ENCODE data around the gene HIVEP2. TPM values are rescaled to one million over a fixed set of nuclear protein-coding genes. Genes with fewer than 3 reads are reported as not detected.

Gene HIVEP2
- total and polyA plus RNA-seq, 5 donors from 2014 or later: 9.7 to 76.7 (median 12.3) TPM

- H3K9me3 ChIP-seq (ENCODE audit: control insufficient read depth in 2 of 2, low read length in 2 of 2): no peaks in the 10 kb centered on the region
- no peaks in the 10 kb centered on the region for H3K36me3 ChIP-seq (ENCODE audit: control insufficient read depth, insufficient read depth, low read length)
- Mint-ChIP-seq H3K9me3 (no peaks in the 10 kb centered on the region), H3K27me3 (peaks cover 2% of the 10 kb centered on the region), H3K4me1 (peaks cover 55 to 92% (median 76%) of the 10 kb centered on the region in 4 donors), H3K36me3 (peaks cover 7% of the 10 kb centered on the region), H3K4me3 (peak overlapping the region; percentile 56 to 78 (median 69)), H3K27ac (peak overlapping the region in 2 of 3 donors; percentile 27 to 63)
- peaks cover 86% of the 10 kb centered on the region for H3K4me1 ChIP-seq (ENCODE audit: control insufficient read depth, insufficient read depth, low read length, poor library complexity, severe bottlenecking)
- DNase-seq: no peak
- H3K27ac ChIP-seq (ENCODE audit: insufficient read depth, low read length, poor library complexity, severe bottlenecking): peak overlapping the region; percentile 99
- peak overlapping the region; percentile 95 for H3K4me3 ChIP-seq (ENCODE audit: low read depth, low read length)
- no peak for ATAC-seq (ENCODE audit: low read depth in 2 of 2)
- no peaks in the 10 kb centered on the region for H3K27me3 ChIP-seq (ENCODE audit: control insufficient read depth, insufficient read depth, low read length)
These were observed 7.0 kb downstream of the HIVEP2 start for GRCh38 chr6:142937986-142938385.

- no peaks in the 10 kb centered on the region for H3K9me3 ChIP-seq (ENCODE audit: control insufficient read depth in 2 of 2, low read length in 2 of 2)
- H3K27me3 Mint-ChIP-seq: no peaks in the 10 kb centered on the region
- H3K4me1 Mint-ChIP-seq: peaks cover 62 to 91% (median 79%) of the 10 kb centered on the region in 4 donors
- H3K4me1 ChIP-seq (ENCODE audit: control insufficient read depth, insufficient read depth, low read length, poor library complexity, severe bottlenecking): peaks cover 81% of the 10 kb centered on the region
- ATAC-seq (ENCODE audit: low read depth in 2 of 2) (peak in 1 of 2 donors; percentile 34), DNase-seq (peak in 1 of 3 donors; percentile 44)
- peaks cover 7% of the 10 kb centered on the region for H3K36me3 Mint-ChIP-seq
- H3K4me3 Mint-ChIP-seq: peak overlapping the region; percentile 43 to 87 (median 67)
- H3K36me3 ChIP-seq (ENCODE audit: control insufficient read depth, insufficient read depth, low read length): no peaks in the 10 kb centered on the region
- no peaks in the 10 kb centered on the region for H3K9me3 Mint-ChIP-seq
- peak overlapping the region; percentile 63 for H3K4me3 ChIP-seq (ENCODE audit: low read depth, low read length)
- no peaks in the 10 kb centered on the region for H3K27me3 ChIP-seq (ENCODE audit: control insufficient read depth, insufficient read depth, low read length)
- H3K27ac ChIP-seq (ENCODE audit: insufficient read depth, low read length, poor library complexity, severe bottlenecking): peak overlapping the region; percentile 42
- H3K27ac Mint-ChIP-seq: peak overlapping the region; percentile 79 to 91 (median 83)
These were observed 9.1 kb downstream of the HIVEP2 start for GRCh38 chr6:142935553-142936517.

DNA sequence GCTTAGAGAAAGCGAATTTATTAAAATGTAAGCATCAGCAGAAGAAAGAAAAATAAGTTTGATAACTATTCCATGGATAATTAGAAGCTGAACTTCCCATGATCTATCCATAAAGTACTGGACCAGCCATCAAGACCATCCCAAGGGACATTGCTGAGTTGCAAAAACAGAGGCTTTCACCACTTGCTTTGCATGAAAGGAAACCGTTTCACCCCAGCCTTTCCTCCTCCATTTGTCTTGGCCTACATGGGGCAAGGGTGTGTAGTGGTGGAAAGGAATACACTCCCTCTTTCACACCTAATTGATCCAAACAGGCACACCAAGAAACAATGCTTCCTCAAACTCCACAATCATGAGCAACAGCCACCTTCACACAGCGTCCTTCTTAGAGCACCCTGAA is 10.4 kb downstream of the HIVEP2 start:
- peak overlapping the region; percentile 50 to 85 (median 83) for H3K27ac Mint-ChIP-seq
- no peaks in the 10 kb centered on the region for H3K27me3 ChIP-seq (ENCODE audit: control insufficient read depth, insufficient read depth, low read length)
- H3K36me3 Mint-ChIP-seq: peaks cover 10% of the 10 kb centered on the region
- H3K9me3 Mint-ChIP-seq: no peaks in the 10 kb centered on the region
- H3K27ac ChIP-seq (ENCODE audit: insufficient read depth, low read length, poor library complexity, severe bottlenecking): peak overlapping the region; percentile 34
- ATAC-seq (ENCODE audit: low read depth in 2 of 2): no peak
- peak overlapping the region; percentile 59 for H3K4me3 ChIP-seq (ENCODE audit: low read depth, low read length)
- no peaks in the 10 kb centered on the region for H3K27me3 Mint-ChIP-seq
- H3K4me1 ChIP-seq (ENCODE audit: control insufficient read depth, insufficient read depth, low read length, poor library complexity, severe bottlenecking): peaks cover 81% of the 10 kb centered on the region
- no peaks in the 10 kb centered on the region for H3K9me3 ChIP-seq (ENCODE audit: control insufficient read depth in 2 of 2, low read length in 2 of 2)
- H3K4me1 Mint-ChIP-seq: peaks cover 61 to 91% (median 80%) of the 10 kb centered on the region in 4 donors
- H3K36me3 ChIP-seq (ENCODE audit: control insufficient read depth, insufficient read depth, low read length): no peaks in the 10 kb centered on the region
- no peak for DNase-seq
- peak overlapping the region; percentile 43 to 87 (median 67) for H3K4me3 Mint-ChIP-seq

- Mint-ChIP-seq H3K27ac (peak overlapping the region; percentile 50 to 85 (median 83)), H3K9me3 (no peaks in the 10 kb centered on the region), H3K27me3 (no peaks in the 10 kb centered on the region), H3K36me3 (peaks cover 10% of the 10 kb centered on the region), H3K4me1 (peaks cover 59 to 91% (median 79%) of the 10 kb centered on the region in 4 donors), H3K4me3 (peak overlapping the region; percentile 43 to 87 (median 67))
- H3K9me3 ChIP-seq (ENCODE audit: control insufficient read depth in 2 of 2, low read length in 2 of 2): no peaks in the 10 kb centered on the region
- H3K27ac ChIP-seq (ENCODE audit: insufficient read depth, low read length, poor library complexity, severe bottlenecking): no peak overlapping the region
- no peaks in the 10 kb centered on the region for H3K36me3 ChIP-seq (ENCODE audit: control insufficient read depth, insufficient read depth, low read length)
- ATAC-seq (ENCODE audit: low read depth in 2 of 2) (no peak), DNase-seq (no peak)
- no peaks in the 10 kb centered on the region for H3K27me3 ChIP-seq (ENCODE audit: control insufficient read depth, insufficient read depth, low read length)
- H3K4me3 ChIP-seq (ENCODE audit: low read depth, low read length): peak overlapping the region; percentile 59
- peaks cover 81% of the 10 kb centered on the region for H3K4me1 ChIP-seq (ENCODE audit: control insufficient read depth, insufficient read depth, low read length, poor library complexity, severe bottlenecking)
These were observed 10.9 kb downstream of the HIVEP2 start for GRCh38 chr6:142934106-142934505.

DNA sequence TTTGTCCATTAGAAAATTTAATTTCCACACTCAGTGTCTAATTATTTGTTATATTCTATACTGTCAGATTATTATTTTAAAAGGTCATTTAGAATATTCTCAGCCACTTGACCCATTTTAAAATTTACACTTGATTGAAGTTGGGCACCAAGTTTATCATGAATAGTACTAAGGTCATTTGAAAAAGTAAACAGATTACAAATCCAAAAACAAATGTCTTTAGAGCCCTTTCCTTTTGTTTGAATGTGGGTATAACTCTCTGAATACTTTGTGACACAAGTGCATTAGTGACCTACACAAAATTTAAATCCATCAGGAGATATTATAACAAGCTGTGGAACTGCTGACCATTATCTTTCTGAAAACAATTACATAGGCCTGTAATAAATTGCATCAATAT is 11.3 kb downstream of the HIVEP2 start:
- no peaks in the 10 kb centered on the region for H3K36me3 ChIP-seq (ENCODE audit: control insufficient read depth, insufficient read depth, low read length)
- ATAC-seq (ENCODE audit: low read depth in 2 of 2) (no peak), DNase-seq (no peak)
- Mint-ChIP-seq H3K4me1 (peaks cover 60 to 92% (median 80%) of the 10 kb centered on the region in 4 donors), H3K27ac (no peak overlapping the region), H3K27me3 (no peaks in the 10 kb centered on the region), H3K4me3 (peak overlapping the region; percentile 7 to 87 (median 30)), H3K9me3 (no peaks in the 10 kb centered on the region), H3K36me3 (peaks cover 10% of the 10 kb centered on the region)
- H3K27me3 ChIP-seq (ENCODE audit: control insufficient read depth, insufficient read depth, low read length): no peaks in the 10 kb centered on the region
- H3K9me3 ChIP-seq (ENCODE audit: control insufficient read depth in 2 of 2, low read length in 2 of 2): no peaks in the 10 kb centered on the region
- H3K27ac ChIP-seq (ENCODE audit: insufficient read depth, low read length, poor library complexity, severe bottlenecking): peak overlapping the region; percentile 62
- H3K4me1 ChIP-seq (ENCODE audit: control insufficient read depth, insufficient read depth, low read length, poor library complexity, severe bottlenecking): peaks cover 80% of the 10 kb centered on the region
- H3K4me3 ChIP-seq (ENCODE audit: low read depth, low read length): peak overlapping the region; percentile 13

DNA sequence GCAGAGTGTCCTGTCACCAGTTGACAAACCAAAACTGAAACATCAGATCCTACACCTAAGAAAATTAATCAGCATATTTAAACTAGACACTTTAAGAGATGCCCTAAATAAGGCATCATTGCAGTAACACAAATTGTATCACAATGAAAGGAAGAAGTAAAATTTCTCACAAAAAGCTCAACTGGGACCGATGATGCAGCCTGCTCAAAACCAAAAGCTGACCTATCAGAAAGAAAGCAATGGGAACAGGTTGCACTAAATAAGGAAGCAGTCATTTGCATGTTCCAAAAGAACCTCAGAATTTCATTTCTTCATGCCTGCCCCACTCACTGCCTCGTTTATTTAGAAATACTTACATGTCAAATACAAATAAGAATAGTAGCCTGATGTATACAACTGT is 12.1 kb downstream of the HIVEP2 start:
- Histone ChIP-seq H3K27me3 (ENCODE audit: control insufficient read depth, insufficient read depth, low read length) (no peaks in the 10 kb centered on the region), H3K4me1 (ENCODE audit: control insufficient read depth, insufficient read depth, low read length, poor library complexity, severe bottlenecking) (peaks cover 80% of the 10 kb centered on the region), H3K4me3 (ENCODE audit: low read depth, low read length) (peak overlapping the region; percentile 58), H3K36me3 (ENCODE audit: control insufficient read depth, insufficient read depth, low read length) (no peaks in the 10 kb centered on the region), H3K27ac (ENCODE audit: insufficient read depth, low read length, poor library complexity, severe bottlenecking) (peak overlapping the region; percentile 62), H3K9me3 (ENCODE audit: control insufficient read depth in 2 of 2, low read length in 2 of 2) (no peaks in the 10 kb centered on the region)
- Mint-ChIP-seq H3K27me3 (no peaks in the 10 kb centered on the region), H3K4me1 (peaks cover 56 to 89% (median 77%) of the 10 kb centered on the region in 4 donors), H3K27ac (peak overlapping the region; percentile 17 to 82 (median 54)), H3K9me3 (no peaks in the 10 kb centered on the region), H3K36me3 (peaks cover 10% of the 10 kb centered on the region), H3K4me3 (peak overlapping the region; percentile 39 to 74 (median 70))
- DNase-seq (no peak), ATAC-seq (ENCODE audit: low read depth in 2 of 2) (no peak)

- peak overlapping the region; percentile 70 to 96 (median 78) for H3K27ac Mint-ChIP-seq
- no peaks in the 10 kb centered on the region for H3K27me3 Mint-ChIP-seq
- H3K4me1 Mint-ChIP-seq: peaks cover 68 to 95% (median 76%) of the 10 kb centered on the region in 4 donors
- H3K36me3 ChIP-seq (ENCODE audit: control insufficient read depth, insufficient read depth, low read length): no peaks in the 10 kb centered on the region
- DNase-seq: no peak
- peak overlapping the region; percentile 90 to 96 (median 94) for H3K4me3 Mint-ChIP-seq
- H3K27ac ChIP-seq (ENCODE audit: insufficient read depth, low read length, poor library complexity, severe bottlenecking): peak overlapping the region; percentile 96
- no peaks in the 10 kb centered on the region for H3K9me3 Mint-ChIP-seq
- peaks cover 77% of the 10 kb centered on the region for H3K4me1 ChIP-seq (ENCODE audit: control insufficient read depth, insufficient read depth, low read length, poor library complexity, severe bottlenecking)
- H3K36me3 Mint-ChIP-seq: peaks cover 10% of the 10 kb centered on the region
- ATAC-seq (ENCODE audit: low read depth in 2 of 2): no peak
- no peaks in the 10 kb centered on the region for H3K9me3 ChIP-seq (ENCODE audit: control insufficient read depth in 2 of 2, low read length in 2 of 2)
- peak overlapping the region; percentile 96 for H3K4me3 ChIP-seq (ENCODE audit: low read depth, low read length)
- no peaks in the 10 kb centered on the region for H3K27me3 ChIP-seq (ENCODE audit: control insufficient read depth, insufficient read depth, low read length)
These were observed 15.1 kb downstream of the HIVEP2 start for GRCh38 chr6:142929751-142930358.

Data from CD4-positive, CD25-positive, alpha-beta regulatory T cell (primary cell).